ENCODE data around the gene PPP1R15B. TPM values are rescaled to one million over a fixed set of nuclear protein-coding genes. Genes with fewer than 3 reads are reported as not detected.

The PPP1R15B gene
- total and polyA plus RNA-seq, 10 of the 15 experiments (the other 5 are each of a cell fraction or from before 2014, with no cell fraction given): 13.9 to 38.1 (median 26.5) TPM

- TF ChIP-seq CEBPB (IDR thresholded peaks at IDR 0.05; ENCODE audit: borderline replicate concordance in 1 of 2, low read depth in 2 of 2, low read length in 2 of 2) (peak in 1 of 2 experiments; percentile 87; a peak in 2 of 4 replicates), NR2C1 (IDR thresholded peaks at IDR 0.05) (no peak), RAD21 (IDR thresholded peaks at IDR 0.05; ENCODE audit: insufficient read depth, low read depth, low read length) (no peak), IKZF1 (conservative IDR thresholded peaks at IDR 0.05) (peak; percentile 69), DPF2 (IDR thresholded peaks at IDR 0.05) (no peak; the same call in 1 of the 2 replicates), STAT1 (conservative IDR thresholded peaks at IDR 0.05) (no peak; the same call in 1 of the 2 replicates), NFYA (IDR thresholded peaks at IDR 0.05; ENCODE audit: borderline replicate concordance, low read depth, low read length) (no peak), ZNF24 (IDR thresholded peaks at IDR 0.05) (no peak), CBX3 (IDR thresholded peaks at IDR 0.05; ENCODE audit: borderline replicate concordance, low read depth) (no peak), EGR1 (IDR thresholded peaks at IDR 0.05; ENCODE audit: borderline replicate concordance in 1 of 2, low read depth in 2 of 2, low read length in 2 of 2) (peak; percentile 43 to 81; a peak in 2 of 3 replicates), RB1 (IDR thresholded peaks at IDR 0.05; ENCODE audit: borderline replicate concordance) (no peak; the same call in none of the 2 replicates), SIN3A (IDR thresholded peaks at IDR 0.05; ENCODE audit: low read depth, low read length) (no peak; the same call in 1 of the 2 replicates), KAT2A (conservative IDR thresholded peaks at IDR 0.05; ENCODE audit: control insufficient read depth, low read depth, low read length) (no peak), ZNF217 (IDR thresholded peaks at IDR 0.05) (no peak), MTA2 (IDR thresholded peaks at IDR 0.05; ENCODE audit: low read depth) (no peak), TAF1 (IDR thresholded peaks at IDR 0.05; ENCODE audit: borderline replicate concordance, low read depth, low read length) (peak; percentile 93), ZNF207 (IDR thresholded peaks at IDR 0.05; ENCODE audit: borderline replicate concordance) (peak; percentile 29; the same call in 1 of the 2 replicates), LARP7 (IDR thresholded peaks at IDR 0.05) (peak; percentile 85; the same call in 1 of the 2 replicates), MTA3 (IDR thresholded peaks at IDR 0.05; ENCODE audit: borderline replicate concordance, low read length) (no peak)
- TF ChIP-seq, protein P1, sequence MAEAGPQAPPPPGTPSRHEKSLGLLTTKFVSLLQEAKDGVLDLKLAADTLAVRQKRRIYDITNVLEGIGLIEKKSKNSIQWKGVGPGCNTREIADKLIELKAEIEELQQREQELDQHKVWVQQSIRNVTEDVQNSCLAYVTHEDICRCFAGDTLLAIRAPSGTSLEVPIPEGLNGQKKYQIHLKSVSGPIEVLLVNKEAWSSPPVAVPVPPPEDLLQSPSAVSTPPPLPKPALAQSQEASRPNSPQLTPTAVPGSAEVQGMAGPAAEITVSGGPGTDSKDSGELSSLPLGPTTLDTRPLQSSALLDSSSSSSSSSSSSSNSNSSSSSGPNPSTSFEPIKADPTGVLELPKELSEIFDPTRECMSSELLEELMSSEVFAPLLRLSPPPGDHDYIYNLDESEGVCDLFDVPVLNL (IDR thresholded peaks at IDR 0.05; ENCODE audit: low read depth, low read length): 0 out of 2 replicates have a peak, but pooled peaks have one; percentile 30
- TF ChIP-seq, protein P2, sequence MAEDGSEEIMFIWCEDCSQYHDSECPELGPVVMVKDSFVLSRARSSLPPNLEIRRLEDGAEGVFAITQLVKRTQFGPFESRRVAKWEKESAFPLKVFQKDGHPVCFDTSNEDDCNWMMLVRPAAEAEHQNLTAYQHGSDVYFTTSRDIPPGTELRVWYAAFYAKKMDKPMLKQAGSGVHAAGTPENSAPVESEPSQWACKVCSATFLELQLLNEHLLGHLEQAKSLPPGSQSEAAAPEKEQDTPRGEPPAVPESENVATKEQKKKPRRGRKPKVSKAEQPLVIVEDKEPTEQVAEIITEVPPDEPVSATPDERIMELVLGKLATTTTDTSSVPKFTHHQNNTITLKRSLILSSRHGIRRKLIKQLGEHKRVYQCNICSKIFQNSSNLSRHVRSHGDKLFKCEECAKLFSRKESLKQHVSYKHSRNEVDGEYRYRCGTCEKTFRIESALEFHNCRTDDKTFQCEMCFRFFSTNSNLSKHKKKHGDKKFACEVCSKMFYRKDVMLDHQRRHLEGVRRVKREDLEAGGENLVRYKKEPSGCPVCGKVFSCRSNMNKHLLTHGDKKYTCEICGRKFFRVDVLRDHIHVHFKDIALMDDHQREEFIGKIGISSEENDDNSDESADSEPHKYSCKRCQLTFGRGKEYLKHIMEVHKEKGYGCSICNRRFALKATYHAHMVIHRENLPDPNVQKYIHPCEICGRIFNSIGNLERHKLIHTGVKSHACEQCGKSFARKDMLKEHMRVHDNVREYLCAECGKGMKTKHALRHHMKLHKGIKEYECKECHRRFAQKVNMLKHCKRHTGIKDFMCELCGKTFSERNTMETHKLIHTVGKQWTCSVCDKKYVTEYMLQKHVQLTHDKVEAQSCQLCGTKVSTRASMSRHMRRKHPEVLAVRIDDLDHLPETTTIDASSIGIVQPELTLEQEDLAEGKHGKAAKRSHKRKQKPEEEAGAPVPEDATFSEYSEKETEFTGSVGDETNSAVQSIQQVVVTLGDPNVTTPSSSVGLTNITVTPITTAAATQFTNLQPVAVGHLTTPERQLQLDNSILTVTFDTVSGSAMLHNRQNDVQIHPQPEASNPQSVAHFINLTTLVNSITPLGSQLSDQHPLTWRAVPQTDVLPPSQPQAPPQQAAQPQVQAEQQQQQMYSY (CRISPR knock-in tag; IDR thresholded peaks at IDR 0.05): no peak
- TF ChIP-seq, protein P3, sequence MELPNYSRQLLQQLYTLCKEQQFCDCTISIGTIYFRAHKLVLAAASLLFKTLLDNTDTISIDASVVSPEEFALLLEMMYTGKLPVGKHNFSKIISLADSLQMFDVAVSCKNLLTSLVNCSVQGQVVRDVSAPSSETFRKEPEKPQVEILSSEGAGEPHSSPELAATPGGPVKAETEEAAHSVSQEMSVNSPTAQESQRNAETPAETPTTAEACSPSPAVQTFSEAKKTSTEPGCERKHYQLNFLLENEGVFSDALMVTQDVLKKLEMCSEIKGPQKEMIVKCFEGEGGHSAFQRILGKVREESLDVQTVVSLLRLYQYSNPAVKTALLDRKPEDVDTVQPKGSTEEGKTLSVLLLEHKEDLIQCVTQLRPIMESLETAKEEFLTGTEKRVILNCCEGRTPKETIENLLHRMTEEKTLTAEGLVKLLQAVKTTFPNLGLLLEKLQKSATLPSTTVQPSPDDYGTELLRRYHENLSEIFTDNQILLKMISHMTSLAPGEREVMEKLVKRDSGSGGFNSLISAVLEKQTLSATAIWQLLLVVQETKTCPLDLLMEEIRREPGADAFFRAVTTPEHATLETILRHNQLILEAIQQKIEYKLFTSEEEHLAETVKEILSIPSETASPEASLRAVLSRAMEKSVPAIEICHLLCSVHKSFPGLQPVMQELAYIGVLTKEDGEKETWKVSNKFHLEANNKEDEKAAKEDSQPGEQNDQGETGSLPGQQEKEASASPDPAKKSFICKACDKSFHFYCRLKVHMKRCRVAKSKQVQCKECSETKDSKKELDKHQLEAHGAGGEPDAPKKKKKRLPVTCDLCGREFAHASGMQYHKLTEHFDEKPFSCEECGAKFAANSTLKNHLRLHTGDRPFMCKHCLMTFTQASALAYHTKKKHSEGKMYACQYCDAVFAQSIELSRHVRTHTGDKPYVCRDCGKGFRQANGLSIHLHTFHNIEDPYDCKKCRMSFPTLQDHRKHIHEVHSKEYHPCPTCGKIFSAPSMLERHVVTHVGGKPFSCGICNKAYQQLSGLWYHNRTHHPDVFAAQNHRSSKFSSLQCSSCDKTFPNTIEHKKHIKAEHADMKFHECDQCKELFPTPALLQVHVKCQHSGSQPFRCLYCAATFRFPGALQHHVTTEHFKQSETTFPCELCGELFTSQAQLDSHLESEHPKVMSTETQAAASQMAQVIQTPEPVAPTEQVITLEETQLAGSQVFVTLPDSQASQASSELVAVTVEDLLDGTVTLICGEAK (IDR thresholded peaks at IDR 0.05; ENCODE audit: borderline replicate concordance): peak; percentile 72; the same call in 1 of the 2 replicates
These were observed at the start of gene PPP1R15B (continued) for GRCh38 chr1:204411451-204412204.

Measured in GM12878 (cell line).